Measurements from ENCODE around the gene ZFX.
"Not testable (repeated sequence)": the region's sequence is repeated elsewhere in the genome, so short reads cannot be mapped to it uniquely, and the experiment has no call there.

ZFX gene

DNA sequence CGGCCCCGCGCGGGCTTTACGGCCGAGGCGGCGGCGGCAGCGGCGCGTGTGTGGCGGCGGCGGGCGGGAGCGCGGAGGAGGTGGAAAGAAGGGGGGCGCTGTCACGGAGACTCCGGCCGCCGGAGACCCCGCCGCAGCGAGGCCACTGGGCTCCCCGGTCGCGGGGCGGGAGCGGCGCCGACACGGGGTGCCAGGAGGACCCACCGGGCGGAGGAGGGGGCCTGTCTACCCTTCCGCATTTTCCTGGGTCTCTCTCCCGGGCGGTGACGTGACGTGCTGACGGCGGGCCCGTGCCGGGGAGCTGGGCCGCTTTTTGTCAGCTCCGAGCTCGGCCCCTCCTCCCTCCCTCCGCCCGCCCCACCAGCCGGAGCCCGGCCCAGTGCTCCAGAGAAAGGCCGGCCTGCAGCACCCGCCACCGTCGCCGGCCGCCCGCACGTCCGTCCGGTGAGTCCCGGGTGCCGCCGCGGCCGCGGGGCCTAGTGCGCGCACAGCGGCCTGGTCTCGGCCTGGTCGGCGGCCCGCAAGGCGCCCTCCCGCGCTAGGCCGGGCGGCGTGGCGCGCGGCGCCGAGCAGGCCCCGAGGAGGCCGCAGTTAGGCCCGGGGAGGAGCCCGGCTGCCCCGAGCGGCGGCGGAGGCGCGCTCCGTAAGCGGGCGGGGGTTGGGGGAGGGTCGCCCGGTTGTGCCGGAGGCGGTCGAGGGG lies at the start of gene ZFX:
TSS of gene ZFX (plus strand) at position 379 of the 700 bp plus-strand sequence. CDS start 23,014 bp downstream, outside the sequence.
- DNase-seq: peak; percentile 39

GRCh38 chrX:24100713-24101112 lies 48.8 kb upstream of the ZFX start:
- DNase-seq: no peak

DNA sequence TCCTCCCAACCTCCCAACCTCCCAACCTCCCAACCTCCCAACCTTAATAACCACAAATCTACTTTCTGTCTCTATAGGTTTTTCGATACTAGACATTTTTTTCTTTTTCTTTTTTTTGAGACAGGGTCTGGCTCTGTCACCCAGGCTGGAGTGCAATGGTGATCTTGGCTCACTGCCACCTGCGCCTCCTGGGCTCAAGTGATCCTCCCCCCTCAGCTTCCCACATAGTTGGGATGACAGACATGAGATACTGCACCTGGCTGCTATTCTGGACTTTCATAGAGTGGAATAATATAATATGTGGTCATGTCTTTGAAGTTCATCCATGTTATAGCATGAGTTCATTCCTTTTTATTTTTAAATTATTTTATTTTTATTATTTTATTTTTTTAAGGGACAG lies 39.5 kb upstream of the ZFX start:
- no peak for DNase-seq

DNA sequence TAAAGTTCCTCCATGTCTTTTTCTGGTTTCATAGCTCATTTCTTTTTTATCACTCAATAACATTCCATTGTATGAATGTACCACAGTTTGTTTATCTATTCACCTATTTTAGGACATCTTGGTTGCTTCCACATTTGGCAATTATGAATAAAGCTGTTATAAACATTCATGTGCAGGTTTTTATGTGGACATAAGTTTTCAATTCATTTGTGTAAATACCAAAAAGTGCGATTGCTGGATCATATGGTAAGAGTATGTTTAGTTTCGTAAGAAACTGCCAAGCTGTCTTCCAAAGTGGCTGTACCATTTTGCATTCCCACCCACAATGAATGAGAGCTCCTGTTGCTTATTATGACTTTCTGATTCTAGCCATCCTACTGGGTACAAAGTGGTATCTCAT lies 36.3 kb upstream of the ZFX start:
- DNase-seq: no peak

- no peak for DNase-seq
These were observed 32.3 kb upstream of the ZFX start for GRCh38 chrX:24117258-24117657.

DNA sequence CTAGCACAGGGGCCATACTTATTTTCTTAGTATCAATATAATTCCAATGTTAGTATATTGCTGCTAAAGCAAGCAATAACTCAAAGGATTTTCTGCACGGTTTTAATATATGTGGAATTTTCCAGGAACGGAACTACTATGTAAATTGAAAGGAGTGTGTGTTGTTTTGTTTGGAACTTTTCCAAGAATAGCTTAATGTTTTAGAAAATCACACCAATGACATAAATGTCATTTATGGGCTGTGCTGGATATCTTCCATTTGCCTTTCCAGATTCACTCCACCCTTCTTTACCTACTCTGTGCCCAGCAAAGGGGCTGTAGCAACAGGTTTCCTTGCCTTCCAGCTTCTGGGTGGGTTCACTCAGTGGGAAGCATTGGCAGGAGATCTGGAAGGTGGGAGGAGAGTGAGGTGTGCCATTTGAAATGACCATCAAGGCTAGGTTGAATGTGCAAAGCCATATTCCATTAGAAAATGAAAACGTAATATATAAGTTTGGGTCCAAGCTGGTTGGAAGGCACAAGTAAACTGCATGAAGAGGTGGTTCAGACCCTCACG lies 25.2 kb upstream of the ZFX start:
- DNase-seq: no peak

GRCh38 chrX:24125028-24125612 lies 24.4 kb upstream of the ZFX start:
- no peak for DNase-seq

GRCh38 chrX:24131476-24131875 lies 18.1 kb upstream of the ZFX start:
- no peak for DNase-seq

DNA sequence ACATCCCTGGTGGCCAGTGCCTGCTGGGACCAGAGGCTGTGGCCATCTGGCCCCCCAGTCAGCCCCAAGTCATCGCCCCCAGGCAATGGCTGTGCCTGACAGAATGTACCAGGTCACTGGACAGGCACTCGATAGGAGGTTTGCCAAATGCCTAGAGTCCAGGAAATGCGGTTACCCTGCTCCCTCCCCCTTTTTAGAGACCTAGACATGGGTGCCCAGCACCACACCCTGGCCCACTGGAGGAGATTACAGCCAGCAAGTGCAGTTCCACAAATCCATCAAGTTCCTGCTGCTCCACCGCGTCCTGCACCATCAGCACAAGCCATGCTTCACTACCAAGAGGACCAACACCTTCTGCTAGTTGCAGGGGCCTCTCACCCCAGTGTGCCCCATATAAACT lies 16.2 kb upstream of the ZFX start:
- DNase-seq: no peak

GRCh38 chrX:24135768-24136167 lies 13.8 kb upstream of the ZFX start:
- not testable (repeated sequence) for DNase-seq

- no peak for DNase-seq
These were observed 12.3 kb upstream of the ZFX start for GRCh38 chrX:24137192-24137591.

DNA sequence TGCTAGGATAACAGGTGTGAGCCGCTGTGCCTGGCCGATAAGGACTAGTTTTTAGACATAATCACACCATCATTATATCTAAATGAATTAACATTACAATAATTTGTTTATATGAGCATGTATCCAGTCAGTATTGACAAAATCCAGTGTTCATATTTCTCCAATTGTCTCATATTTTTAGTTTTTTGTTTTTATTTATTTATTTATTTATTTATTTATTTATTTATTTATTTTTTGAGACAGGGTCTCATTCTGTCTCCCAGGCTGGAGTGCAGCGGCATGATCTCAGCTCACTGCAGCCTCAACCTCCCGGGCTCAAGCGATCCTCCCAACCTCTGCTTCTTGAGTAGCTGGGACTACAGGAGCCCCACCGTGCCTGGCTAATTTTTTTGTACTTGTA lies 5.5 kb upstream of the ZFX start:
- DNase-seq: not testable (repeated sequence)

DNA sequence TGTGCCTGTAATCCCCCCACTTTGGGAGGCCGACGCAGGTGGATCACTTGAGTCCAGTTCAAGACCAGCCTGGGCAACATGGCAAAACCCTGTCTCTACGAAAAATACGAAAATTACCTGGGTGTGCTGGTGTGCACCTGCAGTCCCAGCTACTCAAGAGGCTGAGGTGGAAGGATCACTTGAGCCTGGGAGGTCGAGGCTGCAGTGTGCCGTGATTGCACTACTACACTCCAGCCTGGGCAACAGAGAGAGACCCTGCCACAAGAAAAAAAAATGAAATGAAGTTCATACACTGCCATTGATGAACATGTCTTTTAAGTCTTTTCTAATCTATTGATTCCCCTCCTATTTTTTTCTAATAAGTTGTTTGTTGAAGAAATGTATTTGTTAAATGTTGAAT lies 5.0 kb upstream of the ZFX start:
- no peak for DNase-seq

DNA sequence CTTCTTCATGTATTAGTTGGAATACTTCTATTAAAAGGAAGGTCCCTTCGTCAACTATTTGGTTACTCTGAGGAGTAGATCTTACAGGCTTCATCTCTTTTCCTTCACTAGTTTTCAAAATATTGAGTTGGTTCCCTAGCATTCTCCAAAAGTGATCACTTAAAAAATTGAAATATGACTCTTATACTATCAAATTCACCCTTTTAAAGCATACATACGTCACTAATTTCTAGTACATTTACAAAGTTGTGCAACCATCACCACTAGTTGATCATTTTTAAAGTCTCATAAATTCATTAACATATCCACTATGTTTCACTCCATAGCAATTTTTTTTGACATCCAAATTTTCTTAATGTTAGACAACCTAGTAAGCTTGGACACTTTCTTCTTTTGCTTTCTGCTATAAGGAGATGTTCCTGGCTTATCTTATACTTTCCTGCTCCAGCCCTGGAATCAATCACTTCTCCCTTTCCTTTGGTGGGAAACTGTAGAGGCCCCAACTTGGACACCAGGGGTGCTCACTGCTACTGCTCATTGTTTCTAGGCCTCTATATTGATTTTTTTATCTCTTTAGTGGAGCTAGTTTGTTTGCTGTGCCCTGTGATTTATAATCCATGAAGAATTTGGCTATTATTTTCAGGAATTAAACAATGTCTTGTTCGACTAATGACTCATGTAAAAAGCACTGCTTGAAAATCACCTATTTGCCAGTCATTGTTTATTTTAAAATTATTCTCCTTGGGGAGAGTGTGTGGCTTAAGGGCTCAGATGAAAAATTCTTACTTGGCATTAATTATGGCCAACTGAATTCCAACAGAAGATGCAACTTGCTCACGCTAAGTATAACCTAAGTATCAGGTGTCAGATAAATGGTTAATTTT lies 4.0 kb upstream of the ZFX start:
- no peak for DNase-seq

GRCh38 chrX:24146283-24146949 lies 3.1 kb upstream of the ZFX start:
- DNase-seq: peak; percentile 11

- no peak for DNase-seq
These were observed 2.4 kb upstream of the ZFX start for GRCh38 chrX:24147165-24147564.

DNA sequence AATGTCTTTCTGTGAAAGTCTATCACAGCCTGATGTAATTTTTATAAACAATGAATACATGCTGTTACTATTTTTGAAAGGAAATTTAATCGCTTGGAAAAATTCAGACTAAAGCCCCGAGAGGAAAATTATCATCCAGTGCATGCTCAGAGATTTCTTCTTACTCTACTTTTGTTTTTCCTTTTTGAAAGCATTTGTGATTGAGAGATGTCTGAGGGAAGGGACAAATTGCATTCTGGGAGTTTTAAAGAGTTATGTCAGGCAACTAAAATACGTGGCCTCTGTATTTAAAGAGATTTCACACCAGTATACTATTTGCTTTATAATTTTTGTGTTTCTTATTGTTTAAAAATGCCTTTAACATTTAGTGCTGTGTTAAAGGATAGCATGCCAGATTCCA lies 1.4 kb upstream of the ZFX start:
- DNase-seq: peak; percentile 50

DNA sequence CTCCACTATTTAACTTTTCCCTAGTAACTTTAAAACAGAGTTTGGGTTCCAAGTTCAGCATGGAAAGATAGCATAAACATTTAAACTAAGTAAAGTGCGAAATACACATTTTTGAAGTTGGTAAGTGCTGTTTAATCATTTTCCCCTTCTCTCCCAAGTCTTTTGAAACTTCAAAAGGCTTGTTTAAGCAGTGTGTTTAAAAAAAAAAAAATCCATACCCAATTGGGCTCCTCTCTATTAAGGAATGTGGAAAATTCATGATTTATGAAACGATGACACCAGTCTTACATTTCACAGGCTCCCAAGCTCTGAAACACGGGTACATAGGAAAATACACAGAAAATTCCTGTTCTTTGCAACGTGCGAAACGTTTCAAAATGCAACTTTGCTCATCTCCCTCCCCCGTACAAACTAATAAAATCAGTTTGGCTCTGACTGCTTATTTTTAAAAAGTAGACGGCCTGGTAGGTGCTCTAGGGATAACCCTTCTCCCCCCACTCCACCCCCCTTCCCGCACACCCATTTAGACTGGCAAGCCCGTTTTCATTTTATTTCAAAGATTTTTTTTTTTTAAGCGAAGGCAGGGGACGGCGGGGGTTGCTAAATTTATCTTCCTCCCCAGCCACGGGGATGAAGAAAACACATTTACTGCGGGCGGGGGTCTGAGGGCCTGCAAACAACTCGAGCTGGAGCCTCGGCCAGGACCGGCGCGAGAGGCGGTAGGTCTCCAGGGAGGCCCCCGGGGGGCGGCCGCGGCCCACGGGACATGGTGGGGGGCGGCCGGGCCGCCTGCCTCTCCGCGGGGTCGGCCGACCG lies 786 bp upstream of the ZFX start:
- DNase-seq: peak; percentile 76

GRCh38 chrX:24150051-24150790 lies 692 bp downstream of the ZFX start:
- peak; percentile 82 for DNase-seq

GRCh38 chrX:24150898-24151297 lies 1.4 kb downstream of the ZFX start:
- DNase-seq: no peak

- no peak for DNase-seq
These were observed 2.0 kb downstream of the ZFX start for GRCh38 chrX:24151513-24151912.
